Keratinocyte (primary cell): ENCODE data around the gene NECAP2. TPM values are rescaled to one million over a fixed set of nuclear protein-coding genes. Genes with fewer than 3 reads are reported as not detected.

Experiments used
- DNase-seq: peaks from one replicate; pipeline ENCODE4 v3.0.0-alpha.2; 2011; ENCODE audit warnings: low read depth, missing footprints, low spot score
- FAIRE-seq: peaks from 2 replicates; lab custom pipeline; 2011; peaks lifted over from hg19 to GRCh38; lab: Jason Lieb, UNC
- H2AFZ ChIP-seq: 2 replicates; pipeline ENCODE4 v1.6.0; 2012; ENCODE audit warnings: low read length, control low read depth, inconsistent platforms; ENCODE audit not compliant: control insufficient read depth
- H3K27ac ChIP-seq: 2 replicates; pipeline ENCODE4 v1.5.1; 2011; ENCODE audit warnings: low read length; ENCODE audit not compliant: control insufficient read depth, insufficient read depth
- H3K27me3 ChIP-seq: 3 replicates; pipeline ENCODE4 v1.6.0; 2011; ENCODE audit warnings: low read length; ENCODE audit not compliant: control insufficient read depth, insufficient read depth; ENCODE audit errors: extremely low read depth
- H3K36me3 ChIP-seq, 2 experiments: 2 replicates in 1 of 2; 3 replicates in 1 of 2; pipeline ENCODE4 v1.5.1; 2011; ENCODE audit warnings: low read length in 2 of 2, mild to moderate bottlenecking in 1 of 2; ENCODE audit not compliant: control insufficient read depth in 2 of 2, insufficient read depth in 2 of 2; ENCODE audit errors: extremely low read depth in 1 of 2
- H3K4me1 ChIP-seq: 3 replicates; pipeline ENCODE4 v1.5.1; 2011; ENCODE audit warnings: low read length; ENCODE audit not compliant: control insufficient read depth, insufficient read depth; ENCODE audit errors: extremely low read depth
- H3K4me2 ChIP-seq: 3 replicates; pipeline ENCODE4 v1.6.0; 2011; ENCODE audit warnings: low read depth, low read length; ENCODE audit not compliant: control insufficient read depth, insufficient read depth; ENCODE audit errors: extremely low read depth
- H3K4me3 ChIP-seq, 3 experiments: fragments of 200-600 bp in 1 of 3; sonication (generic) in 1 of 3; 2 replicates in 2 of 3; 3 replicates in 1 of 3; pipeline ENCODE4 v1.5.1; 2011 to 2016; ENCODE audit warnings: low read length in 3 of 3, mild to moderate bottlenecking in 3 of 3, control low read depth in 2 of 3, inconsistent platforms in 1 of 3, low read depth in 1 of 3, mixed read lengths in 1 of 3, mixed run types in 1 of 3, moderate library complexity in 1 of 3; ENCODE audit not compliant: control insufficient read depth in 2 of 3, insufficient read depth in 2 of 3; ENCODE audit errors: extremely low read depth in 1 of 3
- H3K79me2 ChIP-seq: 2 replicates; pipeline ENCODE4 v1.6.0; 2012; ENCODE audit warnings: low read length; ENCODE audit not compliant: control insufficient read depth, insufficient read depth
- H3K9ac ChIP-seq: 3 replicates; pipeline ENCODE4 v1.6.0; 2011; ENCODE audit warnings: low read length; ENCODE audit not compliant: control insufficient read depth, insufficient read depth; ENCODE audit errors: extremely low read depth
- H3K9me1 ChIP-seq: 3 replicates; pipeline ENCODE4 v1.6.0; 2011; ENCODE audit warnings: low read length; ENCODE audit not compliant: control insufficient read depth, insufficient read depth; ENCODE audit errors: extremely low read depth
- H3K9me3 ChIP-seq: 2 replicates; pipeline ENCODE4 v1.5.1; 2012; ENCODE audit warnings: low read depth, low read length; ENCODE audit not compliant: control insufficient read depth
- H4K20me1 ChIP-seq: 3 replicates; pipeline ENCODE4 v1.6.0; 2011; ENCODE audit warnings: low read length; ENCODE audit not compliant: control insufficient read depth, insufficient read depth; ENCODE audit errors: extremely low read depth
- EZH2 ChIP-seq: IDR thresholded peaks from one replicate; pipeline ENCODE4 v1.6.1; 2012; ENCODE audit warnings: inconsistent platforms, mild to moderate bottlenecking, low read length, moderate library complexity
- dilution Hi-C: fragments of 300-500 bp; cut with MboI; formaldehyde crosslinking; loops from one replicate; pipeline ENCODE4 v1.7.0; 2020; ENCODE audit warnings: low sequenced_read_pairs; ENCODE audit not compliant: extremely low pct_ligation_motif_present
- polyA plus RNA-seq, 5 experiments: library from polyadenylated mRNA; depleted of rRNA in 3 of 5; stranded (reverse) in 3 of 5; stranded (forward) in 1 of 5; unstranded in 1 of 5; fragments of >200 nt; gene quantifications; 1 replicate in 1 of 5; 2 replicates in 3 of 5; 3 replicates in 1 of 5; pipeline versions ENCODE4 v1.2.1 to v1.2.3, GENCODE V29; 2011 to 2012; ENCODE audit warnings: missing spikeins in 2 of 5, low read depth in 1 of 5, low replicate concordance in 1 of 5
- TF ChIP-seq, protein P1 (sequence below), 3 experiments: IDR thresholded peaks in 1 of 3; conservative IDR thresholded peaks in 1 of 3; optimal IDR thresholded peaks in 1 of 3; 2 replicates in 2 of 3; 3 replicates in 1 of 3; pipeline versions ENCODE3 to v1.5.1; 2011; ENCODE audit warnings: low read length in 3 of 3, mild to moderate bottlenecking in 3 of 3, moderate library complexity in 2 of 3, control low read depth in 1 of 3, inconsistent platforms in 1 of 3; ENCODE audit not compliant: insufficient read depth in 2 of 3; ENCODE audit errors: extremely low read depth in 1 of 3

NECAP2 gene
- polyA plus RNA-seq, 1 donor (not counting 4 experiments of a cell fraction or from before 2014, with no cell fraction given): 75.7 TPM

DNA sequence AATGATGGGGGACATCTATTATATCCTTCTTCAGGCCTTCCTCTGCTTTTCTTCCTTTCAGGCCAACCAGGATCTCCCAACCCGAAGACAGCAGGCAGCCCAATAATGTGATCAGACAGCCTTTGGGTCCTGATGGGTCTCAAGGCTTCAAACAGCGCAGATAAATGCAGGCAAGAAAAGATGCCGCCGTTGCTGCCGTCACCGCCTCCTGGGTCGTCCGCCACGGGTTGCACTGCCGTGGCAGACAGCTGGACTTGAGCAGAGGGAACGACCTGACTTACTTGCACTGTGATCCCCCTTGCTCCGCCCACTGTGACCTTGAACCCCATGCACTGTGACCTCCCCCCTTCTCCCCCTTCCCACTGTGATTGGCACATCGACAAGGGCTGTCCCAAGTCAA lies 45.5 kb upstream of the NECAP2 start:
- Histone ChIP-seq H4K20me1 (peaks cover 39% of the 10 kb centered on the region), H2AFZ (no peak overlapping the region), H3K4me3 (no peak overlapping the region), H3K4me1 (peaks cover 21% of the 10 kb centered on the region), H3K9me3 (no peaks in the 10 kb centered on the region), H3K9me1 (peaks cover 4% of the 10 kb centered on the region), H3K79me2 (peaks cover 46% of the 10 kb centered on the region), H3K27ac (no peak overlapping the region), H3K27me3 (no peaks in the 10 kb centered on the region), H3K36me3 (peaks cover 25 to 31% of the 10 kb centered on the region in 2 experiments), H3K9ac (no peak overlapping the region), H3K4me2 (no peak overlapping the region)
- TF ChIP-seq, protein P1, sequence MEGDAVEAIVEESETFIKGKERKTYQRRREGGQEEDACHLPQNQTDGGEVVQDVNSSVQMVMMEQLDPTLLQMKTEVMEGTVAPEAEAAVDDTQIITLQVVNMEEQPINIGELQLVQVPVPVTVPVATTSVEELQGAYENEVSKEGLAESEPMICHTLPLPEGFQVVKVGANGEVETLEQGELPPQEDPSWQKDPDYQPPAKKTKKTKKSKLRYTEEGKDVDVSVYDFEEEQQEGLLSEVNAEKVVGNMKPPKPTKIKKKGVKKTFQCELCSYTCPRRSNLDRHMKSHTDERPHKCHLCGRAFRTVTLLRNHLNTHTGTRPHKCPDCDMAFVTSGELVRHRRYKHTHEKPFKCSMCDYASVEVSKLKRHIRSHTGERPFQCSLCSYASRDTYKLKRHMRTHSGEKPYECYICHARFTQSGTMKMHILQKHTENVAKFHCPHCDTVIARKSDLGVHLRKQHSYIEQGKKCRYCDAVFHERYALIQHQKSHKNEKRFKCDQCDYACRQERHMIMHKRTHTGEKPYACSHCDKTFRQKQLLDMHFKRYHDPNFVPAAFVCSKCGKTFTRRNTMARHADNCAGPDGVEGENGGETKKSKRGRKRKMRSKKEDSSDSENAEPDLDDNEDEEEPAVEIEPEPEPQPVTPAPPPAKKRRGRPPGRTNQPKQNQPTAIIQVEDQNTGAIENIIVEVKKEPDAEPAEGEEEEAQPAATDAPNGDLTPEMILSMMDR (optimal IDR thresholded peaks at IDR 0.05 in 1 of 3, IDR thresholded peaks at IDR 0.05 in 1 of 3, conservative IDR thresholded peaks at IDR 0.05 in 1 of 3; ENCODE audit: extremely low read depth in 1 of 3, insufficient read depth in 2 of 3, low read length in 3 of 3): no peak
- no peak for TF ChIP-seq EZH2
- FAIRE-seq: no peak
- dilution Hi-C loops: no loop called here
- no peak for DNase-seq

DNA sequence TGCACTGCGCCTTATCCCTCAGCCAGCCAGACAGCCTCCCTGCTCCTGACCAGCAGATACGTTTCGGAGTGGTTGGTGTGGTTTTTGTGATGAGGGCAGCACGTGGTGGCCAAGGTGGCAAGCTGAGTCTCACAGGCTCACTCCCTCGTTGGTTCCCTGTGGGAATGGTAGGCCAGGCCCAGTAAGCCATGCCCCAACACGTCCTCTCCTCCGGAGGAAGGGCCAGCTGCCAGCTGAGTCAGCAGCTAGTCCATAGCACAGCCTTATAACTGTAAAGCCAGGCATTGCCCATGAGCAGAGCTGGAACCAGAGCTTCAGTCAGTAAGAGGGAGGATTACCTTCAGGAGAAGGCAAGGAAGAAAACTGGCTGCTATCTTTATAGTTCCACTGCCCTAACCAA lies 43.9 kb upstream of the NECAP2 start:
- Histone ChIP-seq H2AFZ (no peak overlapping the region), H3K4me2 (no peak overlapping the region), H3K9me3 (no peaks in the 10 kb centered on the region), H3K79me2 (peaks cover 30% of the 10 kb centered on the region), H3K36me3 (peaks cover 29 to 31% of the 10 kb centered on the region in 2 experiments), H3K4me3 (no peak overlapping the region), H3K4me1 (peaks cover 17% of the 10 kb centered on the region), H4K20me1 (peaks cover 24% of the 10 kb centered on the region), H3K27ac (peak overlapping the region; percentile 71), H3K9me1 (peaks cover 2% of the 10 kb centered on the region), H3K9ac (peak overlapping the region; percentile 28), H3K27me3 (no peaks in the 10 kb centered on the region)
- FAIRE-seq: peak; percentile 100
- TF ChIP-seq, protein P1 (optimal IDR thresholded peaks at IDR 0.05 in 1 of 3, IDR thresholded peaks at IDR 0.05 in 1 of 3, conservative IDR thresholded peaks at IDR 0.05 in 1 of 3; ENCODE audit: extremely low read depth in 1 of 3, insufficient read depth in 2 of 3, low read length in 3 of 3): peak in 1 of 3 experiments; percentile 3
- no peak for TF ChIP-seq EZH2
- dilution Hi-C loops: no loop called here
- peak; percentile 83 for DNase-seq
